ENCODE results near the gene VAMP5.

The VAMP5 gene

DNA sequence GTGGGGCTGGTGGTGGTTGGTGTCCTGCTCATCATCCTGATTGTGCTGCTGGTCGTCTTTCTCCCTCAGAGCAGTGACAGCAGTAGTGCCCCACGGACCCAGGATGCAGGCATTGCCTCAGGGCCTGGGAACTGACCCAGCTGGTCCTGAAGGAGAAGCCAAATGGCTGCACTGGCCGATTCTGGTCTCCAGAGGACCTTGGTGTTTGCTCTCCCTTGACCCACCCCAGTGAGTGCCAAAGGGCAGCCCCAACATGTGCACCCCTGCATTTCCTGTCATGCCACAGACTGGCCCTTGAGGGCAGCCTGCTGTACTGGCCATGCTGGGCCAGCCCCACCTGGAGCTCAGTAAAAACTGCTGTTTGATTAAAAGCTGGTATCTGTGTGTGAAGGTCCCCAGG lies 8.8 kb downstream of the VAMP5 start:
- no peak for ATAC-seq (ENCODE audit: low read depth)
- TF ChIP-seq, protein P1, sequence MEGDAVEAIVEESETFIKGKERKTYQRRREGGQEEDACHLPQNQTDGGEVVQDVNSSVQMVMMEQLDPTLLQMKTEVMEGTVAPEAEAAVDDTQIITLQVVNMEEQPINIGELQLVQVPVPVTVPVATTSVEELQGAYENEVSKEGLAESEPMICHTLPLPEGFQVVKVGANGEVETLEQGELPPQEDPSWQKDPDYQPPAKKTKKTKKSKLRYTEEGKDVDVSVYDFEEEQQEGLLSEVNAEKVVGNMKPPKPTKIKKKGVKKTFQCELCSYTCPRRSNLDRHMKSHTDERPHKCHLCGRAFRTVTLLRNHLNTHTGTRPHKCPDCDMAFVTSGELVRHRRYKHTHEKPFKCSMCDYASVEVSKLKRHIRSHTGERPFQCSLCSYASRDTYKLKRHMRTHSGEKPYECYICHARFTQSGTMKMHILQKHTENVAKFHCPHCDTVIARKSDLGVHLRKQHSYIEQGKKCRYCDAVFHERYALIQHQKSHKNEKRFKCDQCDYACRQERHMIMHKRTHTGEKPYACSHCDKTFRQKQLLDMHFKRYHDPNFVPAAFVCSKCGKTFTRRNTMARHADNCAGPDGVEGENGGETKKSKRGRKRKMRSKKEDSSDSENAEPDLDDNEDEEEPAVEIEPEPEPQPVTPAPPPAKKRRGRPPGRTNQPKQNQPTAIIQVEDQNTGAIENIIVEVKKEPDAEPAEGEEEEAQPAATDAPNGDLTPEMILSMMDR (IDR thresholded peaks at IDR 0.05; ENCODE audit: poor library complexity, severe bottlenecking), result no peak
- no peak overlapping the region for H3K4me3 ChIP-seq (ENCODE audit: severe bottlenecking)

DNA sequence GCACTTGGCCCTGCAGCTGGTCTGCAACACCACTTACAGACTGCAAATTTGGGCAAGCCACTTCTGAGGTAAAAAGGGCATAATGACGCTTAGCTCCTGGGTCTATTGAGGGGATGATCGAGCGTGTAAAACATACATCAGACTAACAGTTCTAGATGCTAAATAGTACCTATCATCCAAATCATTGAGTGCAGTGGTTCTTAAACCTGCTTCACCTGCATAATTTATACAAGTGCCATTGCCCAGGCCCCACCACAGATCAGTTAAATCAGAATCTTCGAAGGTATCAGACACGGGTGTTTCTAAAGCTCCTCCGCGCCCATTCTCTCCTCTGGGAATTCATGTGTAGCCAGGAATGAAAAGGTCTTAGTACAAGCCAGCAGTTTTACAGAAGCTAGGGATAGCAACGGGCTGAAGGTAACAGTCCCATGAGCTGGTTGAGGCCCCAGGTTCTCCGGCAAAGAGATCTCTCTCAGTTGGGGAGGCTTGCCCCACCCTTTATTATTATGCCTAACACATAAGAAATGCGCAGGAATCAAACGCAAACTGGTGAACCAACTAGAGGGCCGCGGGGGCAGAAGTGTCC lies 10.6 kb downstream of the VAMP5 start:
- DNase-seq (ENCODE audit: low spot score) (no peak), ATAC-seq (ENCODE audit: low read depth) (no peak; the same call in 2 of the 3 replicates)
- peaks cover 24% of the 10 kb centered on the region for H3K36me3 ChIP-seq (ENCODE audit: low read depth)
- no peaks in the 10 kb centered on the region for H3K9me3 ChIP-seq (ENCODE audit: severe bottlenecking)
- H3K27ac ChIP-seq (ENCODE audit: poor library complexity, severe bottlenecking), result peak overlapping the region; percentile 70
- TF ChIP-seq, protein P1 (IDR thresholded peaks at IDR 0.05; ENCODE audit: poor library complexity, severe bottlenecking), result no peak
- H3K4me3 ChIP-seq (ENCODE audit: severe bottlenecking), result peak overlapping the region; percentile 63
- H3K4me1 ChIP-seq (ENCODE audit: insufficient read depth, poor library complexity, severe bottlenecking), result peaks cover 4% of the 10 kb centered on the region
- no peaks in the 10 kb centered on the region for H3K27me3 ChIP-seq (ENCODE audit: insufficient read depth, poor library complexity, severe bottlenecking)

More for the DNA sequence above, 8.8 kb downstream of the VAMP5 start:
- H3K4me1 ChIP-seq (ENCODE audit: insufficient read depth, poor library complexity, severe bottlenecking), result peaks cover 4% of the 10 kb centered on the region
- H3K36me3 ChIP-seq (ENCODE audit: low read depth), result peaks cover 17% of the 10 kb centered on the region
- no peaks in the 10 kb centered on the region for H3K9me3 ChIP-seq (ENCODE audit: severe bottlenecking)
- no peak for DNase-seq (ENCODE audit: low spot score)
- no peaks in the 10 kb centered on the region for H3K27me3 ChIP-seq (ENCODE audit: insufficient read depth, poor library complexity, severe bottlenecking)
- H3K27ac ChIP-seq (ENCODE audit: poor library complexity, severe bottlenecking), result no peak overlapping the region

DNA sequence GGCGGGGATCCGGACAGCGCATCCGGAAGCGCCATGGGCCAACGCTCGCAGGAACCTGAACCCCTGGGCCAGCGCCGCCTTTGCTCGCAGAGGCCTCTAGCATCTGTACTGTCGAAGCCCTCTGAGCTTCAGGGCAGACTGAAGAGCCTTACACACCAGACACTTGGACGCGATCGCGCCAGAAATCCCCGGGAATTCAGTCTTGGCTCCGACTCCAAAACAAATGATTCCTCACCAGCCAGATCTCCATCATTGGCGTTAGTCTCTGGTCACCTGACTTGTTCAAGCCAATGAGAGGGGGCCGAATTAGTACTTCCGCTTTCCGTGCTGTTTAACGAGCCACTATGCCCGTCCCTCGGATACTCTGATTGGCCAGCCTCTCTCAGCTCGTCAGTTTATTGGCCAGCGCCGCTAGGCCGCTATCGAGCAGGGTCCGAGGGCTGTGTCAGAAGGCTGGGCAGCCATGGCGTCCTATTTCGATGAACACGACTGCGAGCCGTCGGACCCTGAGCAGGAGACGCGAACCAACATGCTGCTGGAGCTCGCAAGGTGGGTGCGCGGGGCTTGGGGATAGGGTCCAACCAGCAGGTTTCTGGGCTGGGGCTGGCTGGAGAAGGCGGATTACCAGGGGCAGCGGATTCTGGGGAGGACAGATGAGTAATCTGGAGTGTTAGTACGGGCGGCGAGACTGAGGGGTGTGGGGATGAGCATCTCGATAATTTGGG lies 11.2 kb downstream of the VAMP5 start, which contains the start of gene RNF181:
Gene RNF181 (plus strand): TSS at position 445 of the 725 bp plus-strand sequence. CDS start 19 bp downstream, at position 464.
- H3K27me3 ChIP-seq (ENCODE audit: insufficient read depth, poor library complexity, severe bottlenecking), result no peaks in the 10 kb centered on the region
- peak; percentile 98 for ATAC-seq (ENCODE audit: low read depth)
- peaks cover 4% of the 10 kb centered on the region for H3K4me1 ChIP-seq (ENCODE audit: insufficient read depth, poor library complexity, severe bottlenecking)
- H3K4me3 ChIP-seq (ENCODE audit: severe bottlenecking), result peak within 1 kb of the TSS; percentile 63
- H3K27ac ChIP-seq (ENCODE audit: poor library complexity, severe bottlenecking), result peak within 1 kb of the TSS; percentile 70
- H3K9me3 ChIP-seq (ENCODE audit: severe bottlenecking), result no peaks in the 10 kb centered on the region
- TF ChIP-seq, protein P1 (IDR thresholded peaks at IDR 0.05; ENCODE audit: poor library complexity, severe bottlenecking), result no peak
- peak; percentile 95 for DNase-seq (ENCODE audit: low spot score)
- peaks cover 24% of the 10 kb centered on the region for H3K36me3 ChIP-seq (ENCODE audit: low read depth)

DNA sequence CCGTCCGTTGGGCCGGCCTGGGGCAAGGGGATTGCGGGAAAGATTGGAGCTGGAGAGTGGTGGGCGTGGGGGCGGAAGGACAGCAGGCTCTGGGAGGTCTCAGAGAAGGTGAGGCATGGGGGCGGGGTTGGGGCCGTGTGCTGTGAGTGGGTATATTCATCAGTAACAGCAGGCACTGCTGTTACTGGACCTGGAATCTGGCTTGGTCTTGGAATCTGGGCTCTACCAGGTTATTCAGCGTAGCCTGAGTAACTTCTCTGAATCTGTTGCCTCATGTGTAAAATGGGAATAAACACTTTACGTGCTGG lies 11.7 kb downstream of the VAMP5 start:
- Histone ChIP-seq H3K27ac (ENCODE audit: poor library complexity, severe bottlenecking) (peak overlapping the region; percentile 70), H3K27me3 (ENCODE audit: insufficient read depth, poor library complexity, severe bottlenecking) (no peaks in the 10 kb centered on the region), H3K36me3 (ENCODE audit: low read depth) (peaks cover 24% of the 10 kb centered on the region), H3K4me3 (ENCODE audit: severe bottlenecking) (peak overlapping the region; percentile 63), H3K9me3 (ENCODE audit: severe bottlenecking) (no peaks in the 10 kb centered on the region), H3K4me1 (ENCODE audit: insufficient read depth, poor library complexity, severe bottlenecking) (no peaks in the 10 kb centered on the region)
- DNase-seq (ENCODE audit: low spot score), result no peak
- peak; percentile 1; the same call in 1 of the 3 replicates for ATAC-seq (ENCODE audit: low read depth)
- TF ChIP-seq, protein P1 (IDR thresholded peaks at IDR 0.05; ENCODE audit: poor library complexity, severe bottlenecking), result no peak
